Activated T-cell treated with anti-CD3 and anti-CD28 coated beads for 4 hours (primary cell): ENCODE data around the gene EDDM13.
"Not testable (repeated sequence)": the region's sequence is repeated elsewhere in the genome, so short reads cannot be mapped to it uniquely, and the experiment has no call there.

Experiments
- DNase-seq: peaks from one replicate; pipeline ENCODE4 v3.0.0-alpha.2; 2020

Gene EDDM13

DNA sequence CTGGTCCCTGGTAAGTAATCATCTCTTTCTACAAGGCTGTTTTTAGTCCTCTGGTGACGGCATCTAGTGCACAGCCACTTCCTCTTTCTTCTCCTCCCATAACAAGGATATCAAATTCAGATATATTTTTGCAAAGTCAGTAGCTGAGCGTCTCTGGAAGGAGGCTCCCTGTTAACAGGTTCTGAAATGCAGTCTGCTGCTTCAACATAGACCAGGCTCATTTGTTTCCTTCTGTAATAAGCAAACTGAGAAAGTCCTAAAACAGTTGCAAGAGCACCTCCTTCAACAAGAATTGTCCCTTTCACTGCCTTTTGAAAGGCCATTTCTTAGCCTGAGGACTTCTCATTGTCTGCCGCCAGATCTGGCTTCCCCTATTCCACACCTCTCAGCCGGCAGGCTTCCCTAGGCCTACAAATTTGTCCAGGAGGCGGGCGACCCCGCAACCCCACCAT is 49.5 kb downstream of the EDDM13 start:
- DNase-seq: no peak

DNA sequence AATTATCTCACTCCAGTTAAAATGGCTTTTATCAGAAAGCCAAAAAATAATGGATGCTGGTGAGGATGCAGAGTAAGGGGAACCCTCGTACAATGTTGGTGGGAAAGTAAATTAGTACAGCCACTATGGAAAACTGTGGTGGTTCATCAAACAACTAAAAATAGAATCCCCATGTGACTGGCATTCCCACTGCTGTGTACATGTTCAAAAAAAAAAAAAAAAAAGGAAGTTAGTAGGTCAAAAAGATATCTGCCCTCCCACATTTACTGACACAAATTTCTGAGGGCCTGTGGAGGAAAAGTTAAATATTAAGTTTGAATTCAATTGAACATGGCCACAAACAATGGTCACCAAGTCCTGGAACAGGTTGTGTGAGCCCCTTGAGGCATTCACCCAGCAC is 51.9 kb downstream of the EDDM13 start:
- no peak for DNase-seq

DNA sequence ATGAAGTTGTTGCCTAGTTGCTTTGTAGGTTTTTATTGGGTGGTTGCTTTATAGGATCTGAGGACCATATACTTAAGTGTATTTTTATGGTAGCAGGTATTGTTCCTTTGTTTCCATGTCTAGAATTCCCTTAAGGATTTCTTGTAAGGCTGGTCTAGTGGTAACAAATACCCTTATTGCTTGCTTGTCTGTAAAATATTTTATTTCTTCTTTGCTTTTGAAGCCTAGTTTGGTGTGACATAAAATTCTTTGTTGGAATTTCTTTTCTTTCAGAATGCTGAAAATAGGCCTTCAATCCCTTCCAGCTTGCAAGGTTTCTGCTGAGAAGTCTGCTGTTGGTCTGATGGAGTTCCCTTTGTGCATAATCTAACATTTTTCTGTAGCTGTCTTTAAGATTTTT is 60.1 kb downstream of the EDDM13 start:
- DNase-seq: no peak

DNA sequence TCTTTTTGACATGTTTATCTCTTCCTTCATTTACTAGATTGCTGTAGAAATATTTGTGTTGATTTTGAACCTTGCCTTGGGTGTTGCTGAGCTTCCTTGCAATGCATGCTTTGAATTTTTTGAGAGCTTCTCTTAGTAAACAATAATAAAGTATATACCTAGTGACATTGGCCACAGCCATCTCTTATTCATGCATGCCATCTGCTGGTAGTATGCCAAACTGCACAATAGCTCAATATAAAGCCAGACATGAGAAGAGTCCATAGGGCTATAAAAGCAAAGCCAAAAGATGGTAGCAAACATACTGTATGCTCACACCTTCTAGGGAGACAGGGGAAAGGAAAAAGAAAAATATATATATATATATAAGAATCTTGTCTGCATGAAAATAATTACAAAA is 61.0 kb downstream of the EDDM13 start:
- DNase-seq: peak; percentile 19

DNA sequence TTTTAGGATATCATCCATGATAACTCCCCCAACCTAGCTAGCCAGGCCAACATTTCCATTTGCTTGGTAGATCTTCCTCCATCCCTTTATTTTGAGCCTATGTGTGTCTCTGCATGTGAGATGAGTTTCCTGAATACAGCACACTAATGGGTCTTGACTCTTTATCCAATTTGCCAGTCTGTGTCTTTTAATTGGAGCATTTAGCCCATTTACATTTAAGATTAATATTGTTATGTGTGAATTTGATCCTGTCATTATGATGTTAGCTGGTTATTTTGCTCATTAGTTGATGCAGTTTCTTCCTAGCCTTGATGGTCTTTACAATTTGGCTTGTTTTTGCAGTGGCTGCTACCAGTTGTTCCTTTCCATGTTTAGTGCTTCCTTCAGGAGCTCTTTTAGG is 62.8 kb downstream of the EDDM13 start:
- DNase-seq: not testable (repeated sequence)

DNA sequence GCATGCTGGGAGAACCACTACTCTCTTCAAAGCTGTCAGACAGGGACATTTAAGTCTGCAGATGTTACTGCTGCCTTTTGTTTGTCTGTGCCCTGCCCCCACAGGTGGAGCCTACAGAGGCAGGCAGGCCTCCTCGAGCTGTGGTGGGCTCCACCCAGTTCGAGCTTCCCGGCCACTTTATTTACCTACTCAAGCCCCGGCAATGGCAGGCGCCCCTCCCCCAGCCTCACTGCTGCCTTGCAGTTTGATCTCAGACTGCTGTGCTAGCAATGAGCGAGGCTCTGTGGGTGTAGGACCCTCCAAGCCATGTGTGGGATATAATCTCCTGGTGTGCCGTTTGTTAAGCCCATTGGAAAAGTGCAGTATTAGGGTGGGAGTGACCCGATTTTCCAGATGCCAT is 64.5 kb downstream of the EDDM13 start:
- DNase-seq: not testable (repeated sequence)

DNA sequence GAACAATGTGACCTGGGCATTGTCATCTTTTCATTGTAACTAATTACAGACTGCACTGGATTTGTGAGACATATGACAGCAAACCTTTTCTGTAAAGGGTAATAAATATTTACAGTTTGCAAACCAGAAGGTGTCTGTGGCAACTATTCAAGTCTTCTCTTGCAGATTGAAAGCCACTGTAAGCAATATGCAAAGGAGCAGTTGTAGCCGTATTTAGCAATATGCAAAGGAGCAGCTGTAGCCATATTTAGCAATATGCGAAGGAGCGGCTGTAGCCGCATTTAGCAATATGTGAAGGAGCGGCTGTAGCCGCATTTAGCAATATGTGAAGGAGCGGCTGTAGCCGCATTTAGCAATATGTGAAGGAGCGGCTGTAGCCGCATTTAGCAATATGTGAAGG is 66.5 kb downstream of the EDDM13 start:
- not testable (repeated sequence) for DNase-seq

DNA sequence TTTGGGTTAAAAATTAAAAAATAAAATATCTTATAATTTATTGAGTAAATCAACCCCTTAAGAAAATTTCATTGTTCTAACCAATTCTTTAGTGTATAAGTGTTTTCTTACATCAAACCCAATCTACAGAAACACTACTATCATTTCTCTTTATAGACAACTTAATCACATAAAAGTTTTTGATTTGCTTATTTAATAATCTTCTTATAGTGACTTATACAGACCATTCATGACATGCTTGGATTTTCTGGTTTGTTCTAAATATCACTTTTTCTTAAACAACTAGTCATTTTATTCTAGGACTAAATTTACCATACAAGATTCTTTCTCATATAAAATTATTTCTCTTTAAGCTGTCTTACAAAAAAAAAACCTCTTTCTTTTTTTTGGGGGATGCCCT is 69.4 kb downstream of the EDDM13 start:
- no peak for DNase-seq

DNA sequence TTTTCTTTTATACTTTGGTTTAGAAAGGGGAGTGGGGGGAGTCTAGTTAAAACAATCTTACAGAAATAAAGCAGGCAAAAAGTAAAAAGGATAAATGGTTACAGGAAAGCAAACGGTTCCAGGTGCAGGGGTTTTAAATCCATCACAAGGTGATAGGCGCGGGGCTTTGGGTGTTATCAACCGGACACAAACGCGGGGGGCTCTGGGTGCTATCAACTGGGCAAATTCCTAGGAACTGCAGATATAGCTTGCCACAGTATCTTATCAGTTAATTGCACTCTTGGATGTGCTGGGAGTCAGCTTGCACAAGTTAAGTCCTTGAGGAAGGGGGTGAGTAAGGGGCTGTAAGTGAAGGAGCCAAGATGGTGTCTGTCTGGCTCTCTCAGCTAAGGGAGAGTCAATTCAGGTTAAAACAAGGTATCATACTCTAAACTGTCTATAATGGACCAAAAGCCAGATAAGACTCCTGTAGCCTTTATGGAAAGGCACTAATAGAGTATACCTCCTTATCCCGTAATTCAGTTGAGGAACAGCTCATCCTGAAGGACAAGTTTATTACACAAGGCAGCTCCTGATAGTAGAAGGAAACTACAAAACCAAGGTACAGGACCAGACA is 74.7 kb downstream of the EDDM13 start:
- no peak for DNase-seq

DNA sequence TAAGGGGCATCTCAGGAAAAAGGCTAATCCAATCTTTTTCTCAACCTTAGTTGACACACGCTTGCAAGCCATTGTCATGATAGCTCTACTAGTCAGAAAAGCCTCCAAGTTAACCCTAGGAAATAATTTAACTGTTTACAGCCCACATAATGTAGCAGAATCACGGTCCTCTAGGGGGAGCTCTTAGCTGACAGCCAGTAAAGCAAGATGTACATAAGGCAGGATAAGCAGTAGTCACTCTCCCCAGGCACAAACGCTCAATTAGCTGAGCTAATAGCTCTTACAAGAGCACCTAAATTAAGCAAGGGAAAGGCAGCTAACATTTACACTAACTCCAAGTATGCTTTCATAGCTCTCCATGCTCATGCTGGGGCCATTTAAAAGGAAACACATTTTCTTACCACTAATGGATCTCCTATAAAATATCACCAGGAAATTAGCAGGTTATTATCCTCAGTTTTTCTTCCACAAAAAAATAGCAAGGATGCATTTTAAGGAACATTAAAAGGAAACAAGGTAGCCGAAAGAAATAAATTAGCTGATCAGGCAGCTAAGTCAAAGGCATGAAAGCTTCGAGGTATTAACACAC is 75.8 kb downstream of the EDDM13 start:
- DNase-seq: no peak

DNA sequence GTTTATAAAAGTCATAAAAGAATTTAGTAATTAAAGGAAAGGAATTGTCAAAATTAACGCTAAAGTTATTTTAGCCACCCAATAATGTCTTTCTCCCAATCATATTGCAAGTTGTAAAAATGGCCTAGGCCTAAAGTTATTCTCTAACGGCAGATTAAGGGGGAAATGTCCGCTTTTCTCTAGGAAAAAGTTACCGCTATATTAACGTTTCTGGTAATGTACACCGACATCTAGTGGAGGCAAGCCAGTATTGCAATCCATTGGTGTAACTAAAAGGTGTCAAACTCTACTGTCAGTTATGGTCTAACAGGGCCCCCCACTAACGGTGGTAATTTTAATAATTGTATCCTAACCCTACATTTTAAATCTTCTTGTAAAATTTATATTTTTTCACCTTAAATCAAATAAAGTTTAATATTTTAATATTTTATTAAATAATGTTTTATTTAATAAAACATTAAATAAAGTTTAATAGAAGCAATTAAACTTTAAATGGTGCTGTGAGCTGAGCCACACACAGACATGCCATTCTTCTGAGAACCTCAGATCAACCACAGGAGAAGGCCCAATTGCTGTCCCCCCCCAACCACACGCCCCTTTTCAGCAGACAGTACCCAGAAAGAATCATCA is 78.0 kb downstream of the EDDM13 start:
- peak; percentile 36 for DNase-seq

DNA sequence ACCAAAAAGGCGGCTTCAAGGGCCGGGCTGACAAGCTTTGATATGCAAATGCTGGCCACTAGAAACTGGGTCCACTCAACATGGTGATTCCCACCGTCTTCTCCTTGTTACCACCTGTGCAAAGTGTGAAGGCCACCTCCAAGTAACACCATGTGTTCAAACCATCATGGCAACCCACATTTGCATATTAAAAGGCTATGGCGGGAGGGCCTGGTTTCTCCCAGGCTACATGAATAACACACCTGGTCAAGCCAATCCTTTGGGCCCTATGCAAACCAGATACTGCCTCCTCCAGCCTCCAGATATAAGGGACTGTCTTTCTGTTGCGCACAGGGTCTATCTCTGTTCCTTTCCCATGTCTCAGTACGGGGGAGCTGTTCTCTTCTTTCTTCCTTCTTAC is 78.7 kb downstream of the EDDM13 start:
- no peak for DNase-seq

DNA sequence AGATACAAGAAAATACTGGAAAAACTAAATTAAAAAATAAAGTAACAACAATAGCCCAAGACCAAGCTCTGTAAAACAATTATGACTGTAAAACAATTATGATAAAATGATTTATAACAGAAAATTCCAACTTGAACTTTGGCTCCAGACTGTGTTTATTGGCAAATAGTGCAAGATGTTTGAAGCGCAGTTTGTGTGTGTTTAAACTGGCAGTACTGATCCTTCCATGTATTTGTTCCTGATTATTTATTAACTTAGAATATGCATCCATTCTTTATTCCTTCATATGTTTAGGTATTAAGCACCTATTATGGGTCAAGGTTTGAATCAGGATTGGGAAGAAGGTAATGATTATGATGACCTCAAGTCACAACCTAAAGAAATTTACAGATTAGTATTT is 83.0 kb downstream of the EDDM13 start:
- no peak for DNase-seq

DNA sequence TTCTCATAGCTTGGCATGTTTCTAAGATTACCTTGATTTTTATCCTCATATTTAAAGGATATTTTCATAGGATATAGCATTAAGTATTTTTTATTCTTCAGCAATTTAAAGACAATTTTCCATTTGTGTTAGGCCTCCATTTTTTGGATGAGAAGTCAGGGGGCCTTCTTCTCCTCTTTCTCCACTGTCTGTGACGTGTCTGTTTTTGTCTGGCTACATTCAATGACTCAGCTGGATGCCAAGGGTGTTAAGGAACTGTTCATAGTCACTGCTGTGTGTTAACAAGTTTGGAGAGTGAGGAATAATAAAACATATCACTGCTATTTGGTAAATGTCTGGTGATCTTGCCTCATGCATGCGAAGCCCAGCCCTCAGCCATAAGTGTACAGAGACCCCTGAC is 84.4 kb downstream of the EDDM13 start:
- DNase-seq: no peak
